K562 (cell line): ENCODE measurements around the gene ZNF286A. TPM values are rescaled to one million over a fixed set of nuclear protein-coding genes. Genes with fewer than 3 reads are reported as not detected.

Source experiments
- ATAC-seq: fragments of 200-7000 bp; cut with Tn5 transposase; 3 replicates; pipeline ENCODE4 v1.9.1; 2020; ENCODE audit warnings: moderate library complexity
- BruUV-seq: library from RNA; stranded (reverse); fragments of 400-500 nt; replicated peaks from 2 replicates; lab custom pipeline; 2021; lab: Mats Ljungman, UMichigan
- CTCF ChIA-PET: fragments of 300-600 bp; formaldehyde crosslinking; extraction: SDS; loops from one replicate; lab custom pipeline; 2021; ENCODE audit warnings: low intra/inter-chr PET ratio; lab: Yijun Ruan, JAX
- POLR2A ChIA-PET: fragments of 300-600, 350-650 bp; sonication (Branson Sonifier 250); formaldehyde crosslinking; extraction: SDS; loops from one replicate; lab custom pipeline; 2021; ENCODE audit warnings: antibody characterized with exemption, inconsistent platforms; lab: Yijun Ruan, JAX
- DNase-seq, 4 experiments: peaks; one replicate each; pipeline versions ENCODE4 v3.0.0 to v3.0.0-alpha.2; 2011 to 2018; ENCODE audit warnings: low spot score in 3 of 4, mixed read lengths in 3 of 4; ENCODE audit errors: extremely low read depth in 1 of 4
- FAIRE-seq: peaks from 2 replicates; lab custom pipeline; 2011; peaks lifted over from hg19 to GRCh38; lab: Jason Lieb, UNC
- H2AFZ ChIP-seq: 2 replicates; pipeline ENCODE4 v1.6.0; 2011; ENCODE audit warnings: low read depth, low read length, control low read depth, inconsistent platforms
- H3K27ac ChIP-seq: fragments of 200-600 bp; 3 replicates; pipeline ENCODE4 v1.8.0; 2011; ENCODE audit warnings: low read depth, mild to moderate bottlenecking, control low read depth, inconsistent platforms, low read length, moderate library complexity, mixed read lengths; ENCODE audit errors: extremely low read depth
- H3K27me3 ChIP-seq, 2 experiments: fragments of 300-600 bp in 1 of 2; 2 replicates in 1 of 2; 3 replicates in 1 of 2; pipeline versions ENCODE4 v1.6.0 to v1.8.0; 2011; ENCODE audit warnings: inconsistent platforms in 2 of 2, low read length in 2 of 2, mild to moderate bottlenecking in 1 of 2, mixed read lengths in 1 of 2, moderate library complexity in 1 of 2; ENCODE audit not compliant: control insufficient read depth in 2 of 2, insufficient read depth in 2 of 2
- H3K36me3 ChIP-seq: fragments of 300-600 bp; 3 replicates; pipeline ENCODE4 v1.8.0; 2011; ENCODE audit warnings: mild to moderate bottlenecking, low read length, inconsistent platforms; ENCODE audit not compliant: control insufficient read depth, insufficient read depth
- H3K4me1 ChIP-seq, 2 experiments: fragments of 200-600 bp in 1 of 2; replicated peaks in 1 of 2; 2 replicates in 1 of 2; 3 replicates in 1 of 2; pipeline versions ENCODE4 v1.5.1 to v1.8.0; 2011; ENCODE audit warnings: inconsistent platforms in 2 of 2, low read length in 2 of 2, mild to moderate bottlenecking in 1 of 2, mixed read lengths in 1 of 2, moderate library complexity in 1 of 2; ENCODE audit not compliant: control insufficient read depth in 2 of 2, insufficient read depth in 2 of 2
- H3K4me2 ChIP-seq: 2 replicates; pipeline ENCODE4 v1.6.1; 2011; ENCODE audit warnings: low read length, control low read depth, inconsistent platforms, mixed read lengths; ENCODE audit not compliant: insufficient read depth
- H3K4me3 ChIP-seq: fragments of 200-600 bp; sonication (generic), shearing (Covaris generic); 2 replicates; pipeline ENCODE4 v1.5.1; 2016; ENCODE audit warnings: control low read depth, inconsistent platforms
- H3K79me2 ChIP-seq: fragments of 200-600 bp; 3 replicates; pipeline ENCODE4 v1.8.0; 2011; ENCODE audit warnings: low read length, inconsistent platforms; ENCODE audit not compliant: control insufficient read depth, insufficient read depth
- H3K9ac ChIP-seq, 2 experiments: 2 replicates each; pipeline versions ENCODE4 v1.6.0 to v1.6.1; 2011; ENCODE audit warnings: low read depth in 2 of 2, low read length in 2 of 2, control low read depth in 1 of 2, inconsistent platforms in 1 of 2, mild to moderate bottlenecking in 1 of 2, mixed read lengths in 1 of 2; ENCODE audit not compliant: insufficient read depth in 1 of 2
- H3K9me1 ChIP-seq: one replicate; pipeline ENCODE4 v1.6.0; 2011; ENCODE audit warnings: inconsistent platforms, mild to moderate bottlenecking, low read length, moderate library complexity; ENCODE audit not compliant: control insufficient read depth, insufficient read depth
- H3K9me3 ChIP-seq: replicated peaks from 2 replicates; pipeline ENCODE4 v1.5.1; 2011; ENCODE audit warnings: low read depth, low read length, inconsistent platforms; ENCODE audit not compliant: control insufficient read depth, insufficient read depth
- H4K20me1 ChIP-seq: replicated peaks from 2 replicates; pipeline ENCODE4 v1.6.1; 2011; ENCODE audit warnings: low read length, inconsistent platforms, mixed read lengths; ENCODE audit not compliant: control insufficient read depth, insufficient read depth
- NR2F6 ChIP-seq: fragments of 450-650 bp; formaldehyde crosslinking; IDR thresholded peaks from 2 replicates; pipeline ENCODE4 v1.4.0; 2020; ENCODE audit warnings: mild to moderate bottlenecking
- RBM39 ChIP-seq: fragments of 200-400 bp; formaldehyde crosslinking; optimal IDR thresholded peaks from 2 replicates; pipeline ENCODE3; 2018; ENCODE audit warnings: low read depth, low read length
- THAP12 ChIP-seq: fragments of 250-450 bp; sonication (Bioruptor Pico); IDR thresholded peaks from 2 replicates; pipeline ENCODE4 v1.9.0; 2021; ENCODE audit warnings: mild to moderate bottlenecking, inconsistent platforms
- ZBTB34 ChIP-seq: fragments of 250-450 bp; sonication (Bioruptor Pico); IDR thresholded peaks from 2 replicates; pipeline ENCODE4 v1.8.0; 2021; ENCODE audit warnings: mild to moderate bottlenecking, moderate library complexity
- ZNF239 ChIP-seq: fragments of 250-450 bp; sonication (Bioruptor Pico); IDR thresholded peaks from 2 replicates; pipeline ENCODE4 v1.4.0; 2020; ENCODE audit warnings: mild to moderate bottlenecking
- ZNF561 ChIP-seq: fragments of 450-650 bp; formaldehyde crosslinking; conservative IDR thresholded peaks from 2 replicates; pipeline ENCODE4 v1.4.0; 2020; ENCODE audit warnings: mild to moderate bottlenecking, moderate library complexity
- ZNF592 ChIP-seq: fragments of 450-650 bp; IDR thresholded peaks from 2 replicates; pipeline ENCODE4 v1.6.1; 2017; ENCODE audit warnings: antibody characterized with exemption, mild to moderate bottlenecking
- ZNF609 ChIP-seq: sonication (generic); formaldehyde crosslinking; IDR thresholded peaks from 2 replicates; pipeline ENCODE4 v1.8.1; 2023; ENCODE audit warnings: missing genetic modification reagents, mild to moderate bottlenecking, borderline replicate concordance
- WGBS: fragments of 100-300 bp; shearing (Covaris generic); methylation state at CpG from one replicate; pipeline ENCODE4 v1.1.6; 2016; ENCODE audit warnings: low coverage, mixed read lengths; ENCODE audit not compliant: insufficient coverage; ENCODE audit errors: missing lambda C conversion rate; 5-methylcytosine and 5-hydroxymethylcytosine counted together
- in situ Hi-C: fragments of 300-500 bp; cut with MboI; formaldehyde crosslinking; loops from 4 replicates; pipeline ENCODE4 v1.15.0; 2018; ENCODE audit warnings: inconsistent platforms, mixed read lengths
- intact Hi-C: fragments of 100-400 bp; cut with micrococcal nuclease; formaldehyde crosslinking; loops from 2 replicates; pipeline ENCODE4 v1.14.2; 2022
- polyA plus RNA-seq, 8 experiments: library from polyadenylated mRNA; depleted of rRNA in 4 of 8; stranded (reverse) in 5 of 8; unstranded in 3 of 8; fragments of >200 nt; fragmentation: Nextera tagmentation in 2 of 8; fragmentation: Illumina TruSeq in 1 of 8; extraction: Ambion mirVana in 2 of 8; extraction: Trizol in 1 of 8; gene quantifications; 2 replicates each; pipeline versions ENCODE4 v1.2.1 to v1.2.3, GENCODE V29; 2011 to 2014; ENCODE audit warnings: inconsistent platforms in 1 of 8, missing spikeins in 1 of 8
- total RNA-seq, 7 experiments: library from RNA; depleted of rRNA in 6 of 7; stranded (reverse); fragments of >200 nt in 6 of 7; fragmentation: Illumina TruSeq in 2 of 7; extraction: Trizol in 2 of 7; gene quantifications; 2 replicates each; pipeline versions ENCODE4 v1.2.1 to v1.2.3, GENCODE V29; 2011 to 2021; ENCODE audit warnings: low replicate concordance in 1 of 7

Gene ZNF286A
- total and polyA plus RNA-seq, 9 of the 15 experiments (the other 6 are each of a cell fraction or from before 2014, with no cell fraction given), result 9.0 to 23.1 (median 16.6) TPM

- TF ChIP-seq ZNF592 (no peak), RBM39 (no peak), ZNF239 (CRISPR knock-in tag) (no peak)
Observed at GRCh38 chr17:15659236-15659635, 40.3 kb upstream of the ZNF286A start (continued).

- Histone ChIP-seq H3K9ac (no peak overlapping the region), H3K4me1 (no peaks in the 10 kb centered on the region), H4K20me1 (no peaks in the 10 kb centered on the region), H3K36me3 (peaks cover 8% of the 10 kb centered on the region; the same call in 1 of the 3 replicates), H3K79me2 (no peaks in the 10 kb centered on the region), H3K4me3 (no peak overlapping the region), H3K27me3 (no peaks in the 10 kb centered on the region), H2AFZ (no peak overlapping the region), H3K27ac (no peak overlapping the region), H3K4me2 (no peak overlapping the region), H3K9me1 (no peaks in the 10 kb centered on the region), H3K9me3 (no peaks in the 10 kb centered on the region)
- in situ Hi-C loops, result no loop called here
- CTCF ChIA-PET, result no interaction called here
- no TSS peak for BruUV-seq
- intact Hi-C loops, result no loop called here
- FAIRE-seq (no peak), DNase-seq (no peak), ATAC-seq (no peak)
- POLR2A ChIA-PET, result no interaction called here
- WGBS, result 92% methylated on average over 2 of the region's 4 CpGs
- TF ChIP-seq NR2F6 (no peak), ZBTB34 (no peak), THAP12 (no peak), ZNF609 (CRISPR knock-in tag) (no peak), ZNF561 (CRISPR knock-in tag) (no peak)
Observed at GRCh38 chr17:15659663-15660062, 39.9 kb upstream of the ZNF286A start.
